ENCODE results near the gene PLCB1.

PLCB1 gene

DNA sequence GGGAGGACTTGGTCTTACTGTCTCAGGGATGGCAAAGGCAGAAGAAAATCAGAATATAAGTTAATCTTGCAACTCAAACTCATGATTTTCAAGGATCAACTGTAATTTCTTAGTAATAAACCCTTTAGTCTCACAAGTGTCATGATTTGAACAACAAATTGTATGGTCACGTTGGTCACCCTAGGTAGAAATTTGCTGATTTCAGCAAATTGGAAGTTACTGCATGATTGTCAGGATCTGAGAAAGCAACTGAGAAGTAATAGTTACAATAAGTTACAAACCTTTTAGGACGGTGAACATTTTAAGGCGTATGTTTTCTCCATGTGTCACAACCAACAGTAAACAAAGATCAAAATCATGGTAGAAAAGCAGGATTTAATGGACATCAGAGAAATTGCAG lies 375.2 kb downstream of the PLCB1 start:
- DNase-seq (ENCODE audit: low spot score): no peak

DNA sequence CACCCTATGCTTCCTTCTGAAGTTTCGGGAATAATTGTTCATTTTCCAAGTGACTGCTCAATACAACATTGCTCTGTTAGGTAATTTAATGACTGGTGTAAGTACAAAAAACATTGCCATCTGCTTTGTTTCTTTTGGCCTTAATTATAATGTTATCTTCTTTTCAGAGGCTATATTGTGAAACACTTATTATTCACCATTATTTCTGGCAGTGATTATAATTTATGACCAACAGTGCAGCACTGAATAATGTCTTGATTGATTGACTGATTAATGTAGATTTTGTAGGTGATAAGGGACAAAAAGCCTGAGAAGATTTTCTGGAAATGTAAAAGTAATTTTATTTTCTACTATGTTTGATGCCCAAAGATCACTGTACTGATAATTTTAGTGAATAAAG lies 377.7 kb downstream of the PLCB1 start:
- no peak for DNase-seq (ENCODE audit: low spot score)

DNA sequence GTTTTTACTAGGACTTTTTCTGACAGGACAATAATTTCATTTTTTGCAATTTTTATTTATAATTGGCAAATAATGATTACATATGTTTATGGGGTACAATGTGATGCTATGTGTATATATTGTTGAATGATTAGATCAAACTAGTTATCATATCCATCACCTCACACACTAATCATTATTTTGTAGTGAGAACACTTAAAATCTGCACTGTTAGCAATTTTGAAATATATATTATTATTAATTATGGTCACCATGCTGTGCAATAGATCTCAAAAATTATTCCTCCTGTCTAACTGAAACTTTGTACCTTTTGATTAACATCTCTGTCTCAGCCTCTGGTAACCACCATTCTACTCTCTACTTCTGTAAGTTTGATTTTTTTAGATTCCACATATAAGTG lies 378.7 kb downstream of the PLCB1 start:
- no peak for DNase-seq (ENCODE audit: low spot score)

DNA sequence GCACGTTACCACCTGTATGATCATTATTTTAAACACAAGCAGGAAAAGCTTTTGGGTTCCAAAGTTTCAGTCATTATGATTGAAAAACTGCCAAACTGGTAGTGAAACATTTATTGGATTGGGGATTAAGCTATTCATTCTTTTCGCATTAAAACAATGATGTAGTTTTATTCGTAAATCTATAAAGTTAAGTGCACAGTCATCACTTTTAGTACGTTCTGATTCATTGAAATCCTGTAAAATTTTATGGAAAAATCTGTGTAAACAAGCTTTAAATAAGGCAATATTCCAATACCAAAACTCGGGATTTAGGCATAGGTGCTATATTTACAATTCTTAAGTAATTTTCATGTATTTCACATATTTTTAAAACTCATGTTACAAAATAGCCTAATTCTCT lies 379.9 kb downstream of the PLCB1 start:
- DNase-seq (ENCODE audit: low spot score): no peak

DNA sequence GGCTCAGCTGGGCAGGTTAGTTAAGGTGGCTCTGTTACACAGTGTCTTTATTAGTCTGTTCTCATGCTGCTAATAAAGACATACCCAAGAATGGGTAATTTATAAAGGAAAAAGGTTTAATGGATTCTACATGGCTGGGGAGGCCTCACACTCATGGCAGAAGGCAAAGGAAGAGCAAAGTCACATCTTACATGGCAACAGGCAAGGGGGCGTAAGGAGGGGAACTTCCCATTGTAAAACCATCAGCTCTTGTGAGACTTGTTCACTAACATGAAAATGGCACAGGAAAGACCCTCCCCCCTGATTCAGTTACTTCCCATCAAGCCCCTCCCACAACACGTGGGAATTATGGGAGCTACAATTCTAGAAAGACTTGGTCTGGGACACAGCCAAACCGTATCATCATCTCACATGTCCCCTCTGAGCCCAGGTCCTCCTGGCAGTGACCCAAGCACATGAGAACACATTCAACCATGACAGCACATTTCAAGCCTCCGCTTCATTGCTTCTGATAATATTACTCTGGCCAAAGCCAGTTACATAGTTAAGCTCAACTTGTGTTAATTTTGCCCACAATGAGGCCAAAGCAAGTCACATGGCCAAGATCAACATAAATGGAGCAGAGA lies 383.9 kb downstream of the PLCB1 start:
- no peak for DNase-seq (ENCODE audit: low spot score)

DNA sequence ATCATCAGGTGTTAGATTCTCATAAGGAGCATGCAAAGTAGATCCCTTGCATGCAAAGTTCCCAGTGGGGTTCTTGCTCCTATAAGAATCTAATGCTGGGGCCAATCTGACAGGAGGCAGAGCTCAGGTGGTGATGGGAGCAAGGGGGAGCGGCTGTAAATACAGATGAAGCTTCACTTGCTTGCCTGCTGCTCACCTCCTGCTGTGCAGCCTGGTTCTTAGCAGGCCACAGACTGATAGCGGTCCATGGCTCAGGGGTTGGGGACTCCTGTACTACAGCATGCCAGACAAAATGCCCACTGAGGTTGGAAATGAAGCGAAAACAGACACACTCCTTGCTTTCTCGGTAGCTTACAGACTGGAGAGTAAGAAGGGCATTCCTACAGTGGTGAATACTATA lies 386.8 kb downstream of the PLCB1 start:
- DNase-seq (ENCODE audit: low spot score): no peak

DNA sequence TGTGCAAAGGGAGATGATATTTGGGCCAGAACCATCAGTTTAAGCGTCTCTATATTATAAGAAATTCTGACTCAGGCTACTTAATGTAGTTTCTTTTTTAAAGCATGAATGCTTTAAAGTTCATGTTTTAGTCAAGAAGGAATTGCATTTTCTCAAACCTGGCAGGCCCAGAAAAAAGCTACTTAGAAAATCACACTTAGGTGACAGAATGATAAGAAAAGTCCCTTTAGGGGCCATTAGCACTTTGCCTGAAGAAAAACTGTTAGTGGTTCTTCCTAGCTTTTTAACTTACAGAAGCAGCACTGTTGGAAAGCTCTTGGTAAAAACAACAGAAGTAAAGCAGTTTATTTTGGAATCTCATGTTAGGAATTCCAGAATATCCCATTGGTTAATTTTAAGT lies 387.8 kb downstream of the PLCB1 start:
- DNase-seq (ENCODE audit: low spot score): no peak

DNA sequence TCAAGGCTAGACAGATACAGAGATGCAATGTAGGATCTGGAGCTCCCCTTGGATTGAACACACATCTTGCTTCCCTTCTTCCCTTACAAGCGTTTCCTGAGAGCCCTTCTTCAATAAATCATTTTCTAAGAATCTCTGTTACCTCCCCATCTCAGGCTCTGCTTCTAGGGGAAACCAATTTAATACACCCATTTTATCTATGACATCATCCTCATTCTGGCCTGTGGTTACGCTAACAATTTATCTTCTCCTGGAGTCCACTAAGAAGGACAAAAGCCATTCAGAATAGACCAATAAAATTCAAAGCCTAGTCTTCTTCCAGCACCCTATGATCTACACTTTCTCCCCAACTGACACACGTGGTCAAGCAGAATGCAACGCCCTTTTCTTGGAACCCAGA lies 390.1 kb downstream of the PLCB1 start:
- no peak for DNase-seq (ENCODE audit: low spot score)

DNA sequence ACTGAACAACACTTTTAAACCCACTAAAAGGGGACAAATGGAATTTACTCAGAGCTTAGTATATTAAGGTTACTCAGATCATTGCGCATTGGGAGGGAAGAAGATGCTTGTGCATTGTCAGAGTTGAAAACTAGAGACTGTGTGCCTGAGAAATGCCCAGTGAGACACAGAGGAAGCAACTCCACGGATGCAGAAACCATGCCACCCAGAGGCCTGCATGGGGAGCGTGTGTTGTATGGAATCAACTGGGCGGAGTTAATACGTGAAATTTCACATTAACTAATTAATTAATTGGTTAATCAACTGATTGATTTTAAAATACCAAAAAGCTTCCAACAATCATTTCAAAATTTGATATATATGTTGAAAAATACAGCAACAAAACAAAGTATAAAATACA lies 391.6 kb downstream of the PLCB1 start:
- DNase-seq (ENCODE audit: low spot score): no peak

DNA sequence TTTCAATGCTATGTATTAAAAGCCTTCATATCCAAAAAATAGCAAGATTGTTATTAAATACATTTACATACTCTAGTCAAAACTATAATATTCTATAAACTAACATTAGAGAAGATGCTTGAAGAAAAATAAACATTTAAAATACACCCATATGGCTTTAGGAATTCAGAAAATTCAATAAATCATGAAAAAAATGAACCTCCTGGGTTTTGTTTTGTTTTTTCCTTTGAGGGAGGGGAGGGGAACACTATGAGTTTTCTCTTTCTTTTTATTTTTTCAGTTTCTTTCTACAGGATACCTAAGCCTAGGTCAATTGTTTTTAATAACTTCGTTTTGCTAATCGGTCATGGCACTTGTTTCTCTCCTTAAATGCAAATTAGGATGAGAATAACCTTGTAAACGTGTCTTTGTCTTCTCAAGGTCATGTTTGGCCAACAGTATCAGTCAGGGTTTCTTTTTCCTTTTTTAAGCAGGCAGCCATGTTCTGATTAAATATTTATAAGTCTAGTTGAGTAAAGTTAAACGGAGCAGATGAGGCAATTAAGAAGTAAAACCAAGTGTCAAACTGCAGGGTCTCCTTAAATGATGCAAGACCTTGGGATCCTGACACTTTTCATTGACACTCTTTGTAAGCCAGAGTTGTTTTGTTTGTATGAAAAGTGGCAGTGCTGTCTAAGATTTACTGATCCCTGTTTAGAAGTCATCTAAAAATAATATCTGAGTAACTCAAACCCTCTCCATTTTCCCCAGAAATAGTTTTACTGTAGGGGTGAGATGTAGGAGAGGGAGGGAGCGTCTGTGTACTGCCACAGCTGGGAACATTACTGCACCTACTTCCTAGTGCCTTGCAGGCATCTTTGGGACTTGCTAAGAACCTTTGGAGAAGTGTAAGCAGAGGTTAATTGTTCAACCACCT lies 392.3 kb downstream of the PLCB1 start:
- no peak for DNase-seq (ENCODE audit: low spot score)

DNA sequence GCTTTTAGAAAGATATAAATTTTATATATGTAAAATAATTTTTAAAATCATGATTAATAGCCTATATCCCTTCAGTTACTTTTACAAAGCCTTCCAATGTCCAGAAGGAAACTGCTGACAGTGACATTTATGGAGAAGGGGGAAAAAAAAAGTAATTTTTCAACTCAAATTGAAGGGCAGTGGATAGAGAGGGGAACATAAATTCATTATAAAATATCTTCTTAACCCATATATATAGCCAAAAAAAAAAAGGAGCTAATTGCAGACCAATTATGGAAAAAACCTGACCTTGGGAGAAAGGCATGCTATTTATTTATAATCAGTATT lies 392.9 kb downstream of the PLCB1 start:
- no peak for DNase-seq (ENCODE audit: low spot score)

DNA sequence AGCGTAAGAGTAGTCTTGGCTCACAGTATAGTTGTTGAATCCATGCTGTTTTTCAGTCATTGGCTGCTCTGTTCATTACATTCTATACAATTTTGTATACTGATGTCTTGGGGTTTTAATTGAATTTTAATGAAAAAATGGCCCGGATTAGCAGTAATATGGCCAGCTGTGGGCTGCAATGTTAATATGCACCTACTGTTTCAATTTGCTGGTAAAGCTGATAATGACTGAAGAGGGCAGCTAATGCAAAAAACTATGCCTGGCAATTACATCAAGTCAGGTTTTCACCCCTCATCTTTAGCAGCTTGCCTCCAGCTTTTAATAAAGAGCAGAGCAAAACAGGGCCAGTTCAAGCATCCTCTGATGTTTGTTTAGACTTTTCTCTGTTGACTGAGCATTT lies 394.5 kb downstream of the PLCB1 start:
- DNase-seq (ENCODE audit: low spot score): no peak

DNA sequence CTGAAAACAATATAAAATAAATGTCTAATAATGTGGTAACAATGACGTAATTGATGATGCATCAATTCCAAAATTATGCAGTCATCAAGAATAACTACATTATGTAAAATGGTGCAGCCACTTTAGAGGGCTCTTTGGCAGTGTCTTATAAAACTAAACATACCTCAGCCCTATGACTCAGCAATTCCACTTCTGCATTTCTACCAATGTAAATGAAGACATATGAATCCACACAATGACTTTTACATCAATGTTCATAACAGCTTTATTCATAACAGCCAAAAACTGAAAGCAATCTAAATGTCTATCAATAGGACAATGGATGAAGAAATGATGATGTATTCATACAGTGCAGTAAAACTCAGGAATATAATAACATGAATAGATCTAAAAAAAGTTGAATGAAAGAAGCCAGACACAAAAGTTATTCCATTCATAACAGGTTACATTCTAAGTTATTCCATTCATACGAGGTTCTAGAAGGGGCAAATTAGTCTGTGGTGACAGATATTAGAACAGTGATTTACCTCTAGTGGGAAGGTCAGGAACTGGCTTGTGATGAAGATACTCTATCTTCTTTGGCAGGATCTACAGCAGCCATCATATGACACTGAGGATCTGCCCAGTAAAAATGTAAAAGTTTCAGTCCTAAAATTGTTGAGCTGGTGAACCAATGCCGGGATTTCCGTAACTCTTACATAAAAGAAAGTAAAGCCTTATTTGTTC lies 396.1 kb downstream of the PLCB1 start:
- DNase-seq (ENCODE audit: low spot score): peak; percentile 16

DNA sequence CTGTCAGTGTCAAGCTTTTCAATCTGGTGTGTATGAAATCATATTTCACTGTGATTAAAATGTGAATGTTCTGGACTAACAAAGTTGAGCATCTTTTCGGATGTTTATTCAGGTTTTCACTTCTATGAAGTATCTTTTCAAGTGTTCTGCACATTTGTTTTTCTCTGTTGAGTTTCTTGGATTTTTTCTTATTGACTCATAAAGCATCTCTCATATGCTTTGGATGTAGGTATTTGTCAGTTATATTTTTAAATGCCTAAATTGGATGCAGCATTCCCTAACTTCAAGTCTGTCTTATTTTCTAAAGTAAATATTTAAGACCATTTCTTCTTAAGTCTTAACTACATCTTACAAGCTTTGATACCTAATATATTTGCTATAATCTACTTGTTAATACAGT lies 398.0 kb downstream of the PLCB1 start:
- no peak for DNase-seq (ENCODE audit: low spot score)

DNA sequence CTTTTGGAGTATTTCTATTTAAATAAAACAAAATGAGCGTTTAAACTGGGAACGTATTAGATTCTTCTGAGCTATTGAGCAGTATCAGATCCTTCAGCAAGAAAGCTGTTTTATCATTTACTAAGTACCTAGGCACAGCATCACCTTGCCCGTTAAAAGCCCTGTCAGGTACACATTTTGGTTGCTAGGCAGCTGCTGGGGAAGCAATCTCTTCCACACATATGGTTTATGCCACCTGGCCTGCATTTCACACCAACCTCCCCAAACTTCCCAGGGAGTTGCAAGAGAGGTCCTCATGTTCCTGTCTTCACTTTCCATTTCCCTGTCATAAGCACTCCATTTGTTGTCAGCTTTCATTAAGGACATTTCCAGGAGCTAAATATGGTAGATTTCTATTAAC lies 400.1 kb downstream of the PLCB1 start:
- no peak for DNase-seq (ENCODE audit: low spot score)

DNA sequence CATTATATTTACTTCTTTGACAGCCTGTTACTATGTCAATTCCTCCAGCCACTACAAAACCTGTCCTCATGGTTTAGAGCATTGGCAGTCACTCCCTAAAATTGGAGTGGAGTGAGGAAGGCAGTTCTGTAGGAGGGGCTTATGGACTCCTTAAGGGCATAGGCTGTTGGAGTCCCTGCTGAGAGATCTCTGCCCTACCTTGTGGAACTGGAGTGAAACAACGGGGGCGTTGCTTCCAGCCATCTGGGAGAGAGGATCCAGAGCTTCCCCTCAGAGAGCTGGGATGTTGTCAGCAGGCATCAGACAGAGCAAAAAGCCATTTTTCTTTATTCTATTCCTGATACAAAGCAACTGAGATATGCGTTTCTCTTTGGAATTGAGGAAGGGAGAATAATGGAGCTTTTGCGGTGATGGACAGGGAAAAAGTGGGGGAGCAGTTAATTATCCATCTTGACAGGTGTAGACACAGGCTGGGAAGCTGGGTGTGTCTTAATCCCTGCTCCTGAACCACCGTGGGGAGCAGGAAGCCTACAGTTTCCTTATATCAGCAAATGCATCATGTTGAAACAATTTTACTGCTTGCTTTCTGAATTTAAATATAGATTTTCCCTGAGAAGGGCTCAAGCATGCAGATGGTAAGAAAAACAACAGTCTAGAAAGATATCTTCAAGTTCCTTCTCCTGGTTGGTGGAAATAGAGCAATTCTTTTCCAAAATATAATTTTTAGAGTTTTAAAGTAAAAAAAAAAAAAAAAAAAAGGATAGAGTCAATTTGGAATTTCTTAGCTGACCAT lies 402.5 kb downstream of the PLCB1 start:
- DNase-seq (ENCODE audit: low spot score): no peak

DNA sequence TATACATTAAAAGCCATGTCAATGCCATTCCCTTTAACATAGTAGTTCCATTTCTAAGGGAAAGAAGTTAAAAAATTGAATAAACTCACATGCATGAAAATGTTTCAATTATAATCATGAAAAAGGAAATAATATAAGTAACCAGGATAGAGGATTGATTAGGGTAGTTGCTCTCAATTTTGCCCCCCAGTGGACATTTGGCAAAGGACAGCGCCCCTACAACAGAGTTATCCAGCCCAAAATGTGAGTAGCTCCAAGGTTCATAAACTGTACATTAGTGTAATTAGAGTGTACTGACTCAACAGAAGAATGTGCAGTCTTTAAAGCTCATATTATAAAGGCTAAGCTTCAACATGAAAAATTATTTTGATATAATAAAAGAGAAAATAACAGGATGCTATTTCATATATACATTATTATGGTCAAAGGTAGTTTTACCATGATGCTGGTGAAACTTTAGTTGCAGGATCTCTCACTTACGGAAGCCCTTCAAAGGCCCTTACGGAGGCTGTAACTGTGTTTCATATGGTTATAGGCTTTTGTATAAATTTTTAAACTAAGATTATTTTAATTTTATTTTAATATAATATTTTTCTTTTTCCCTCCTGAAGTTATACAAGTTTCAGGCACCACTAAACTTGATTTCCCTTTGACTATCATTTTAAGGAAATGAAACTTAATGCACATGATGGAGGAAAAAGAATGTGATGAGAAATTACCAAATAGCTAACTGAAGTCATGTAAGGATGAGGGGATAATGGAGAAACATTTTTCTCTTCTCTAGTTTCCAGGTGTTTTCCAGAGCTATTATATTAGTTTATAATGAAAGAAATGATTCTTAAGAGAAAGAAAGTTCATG lies 403.6 kb downstream of the PLCB1 start:
- peak; percentile 14 for DNase-seq (ENCODE audit: low spot score)

DNA sequence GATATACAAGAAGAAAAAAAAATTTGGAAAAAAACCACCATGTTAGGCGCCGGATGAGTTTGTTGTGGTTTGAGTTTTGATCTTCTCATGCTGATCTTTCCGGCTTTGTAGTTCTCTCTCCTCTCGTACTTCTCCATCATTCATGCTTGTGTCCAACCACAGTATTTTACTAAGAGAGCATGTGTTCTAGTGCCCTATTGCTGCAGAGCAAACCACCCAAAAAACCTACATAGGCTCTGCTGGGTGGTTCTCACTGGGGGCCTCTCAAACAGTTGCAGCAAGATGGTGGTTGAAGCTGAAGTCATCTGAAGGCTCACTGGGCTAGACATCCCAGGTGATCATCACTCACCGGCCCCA lies 404.2 kb downstream of the PLCB1 start:
- DNase-seq (ENCODE audit: low spot score): no peak

DNA sequence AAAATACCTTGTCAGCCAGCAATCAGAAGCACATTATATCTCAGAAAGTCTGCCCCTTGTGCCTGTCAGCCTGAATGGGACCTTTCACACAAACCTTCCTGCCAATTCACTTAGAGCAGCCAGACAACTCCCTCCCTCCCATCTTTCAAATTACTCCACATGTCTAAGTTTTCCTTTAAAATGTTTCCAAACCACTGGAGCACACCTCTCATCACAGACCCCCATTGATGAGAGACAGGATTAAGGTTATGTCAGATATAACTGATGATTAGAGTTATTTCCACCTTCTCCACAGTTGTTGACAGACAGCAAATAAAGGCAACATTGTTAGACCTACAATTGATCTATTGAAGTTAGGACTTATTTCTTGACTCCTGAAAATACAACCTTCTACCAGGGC lies 408.4 kb downstream of the PLCB1 start:
- no peak for DNase-seq (ENCODE audit: low spot score)

DNA sequence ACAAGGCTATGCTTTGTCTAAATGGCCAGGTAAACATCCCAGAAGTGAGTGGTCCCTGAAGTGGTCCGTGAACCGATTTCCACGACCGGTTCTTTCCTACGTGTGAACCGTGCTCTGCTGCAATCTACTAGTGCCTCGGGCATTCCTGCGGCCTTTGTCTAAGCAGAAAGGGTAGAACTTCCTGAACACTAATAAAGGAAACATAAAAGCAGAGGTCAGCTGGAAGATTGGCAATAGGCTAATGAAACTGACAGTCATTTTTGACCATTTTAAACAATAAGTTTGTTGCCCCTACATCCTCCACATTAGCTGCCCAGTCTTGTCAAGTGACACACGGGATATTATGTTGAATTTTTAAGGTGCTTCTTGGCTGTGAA lies 410.0 kb downstream of the PLCB1 start:
- no peak for DNase-seq (ENCODE audit: low spot score)

DNA sequence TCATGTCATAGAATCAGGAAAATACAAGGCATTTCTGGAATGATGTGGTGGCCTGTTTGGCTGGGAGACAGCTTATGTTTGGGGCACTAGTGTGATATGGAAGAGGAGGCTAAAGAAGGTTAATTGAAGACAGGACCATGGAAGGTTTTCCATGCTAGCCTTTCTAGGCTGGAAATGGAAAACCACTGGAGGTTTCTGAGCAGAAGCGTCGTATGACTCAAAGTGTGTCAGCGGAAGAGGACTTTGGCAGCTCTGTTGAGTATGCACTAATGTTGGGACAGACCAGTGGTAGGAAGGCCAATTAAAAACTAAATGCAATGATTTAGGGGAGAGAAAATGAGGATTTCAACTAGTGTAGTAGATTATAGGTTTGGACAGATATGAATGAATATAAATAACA lies 413.1 kb downstream of the PLCB1 start:
- no peak for DNase-seq (ENCODE audit: low spot score)

Measured in AG08396 (cell line).